CD4-positive, alpha-beta T cell treated with Interleukin-17A for 1 hour (primary cell): ENCODE measurements around the gene SLC10A7.
"Not testable (repeated sequence)": the region's sequence is repeated elsewhere in the genome, so short reads cannot be mapped to it uniquely, and the experiment has no call there.

Experiments used
- DNase-seq: peaks from one replicate; pipeline ENCODE4 v3.0.0-alpha.2; 2020

SLC10A7 gene

GRCh38 chr4:146436423-146437162 is 85.1 kb downstream of the SLC10A7 start:
- DNase-seq: no peak

- DNase-seq: no peak
These were observed 85.8 kb downstream of the SLC10A7 start for GRCh38 chr4:146435962-146436361.

- DNase-seq: no peak
These were observed 89.7 kb downstream of the SLC10A7 start for GRCh38 chr4:146432065-146432464.

- no peak for DNase-seq
These were observed 93.4 kb downstream of the SLC10A7 start for GRCh38 chr4:146428298-146428697.

- no peak for DNase-seq
These were observed 103.9 kb downstream of the SLC10A7 start for GRCh38 chr4:146417822-146418221.

- no peak for DNase-seq
These were observed 105.9 kb downstream of the SLC10A7 start for GRCh38 chr4:146415829-146416228.

- no peak for DNase-seq
These were observed 114.1 kb downstream of the SLC10A7 start for GRCh38 chr4:146407669-146408084.

- DNase-seq: no peak
These were observed 114.5 kb downstream of the SLC10A7 start for GRCh38 chr4:146407257-146407656.

GRCh38 chr4:146401274-146401673 is 120.5 kb downstream of the SLC10A7 start:
- no peak for DNase-seq

- DNase-seq: no peak
These were observed 122.8 kb downstream of the SLC10A7 start for GRCh38 chr4:146398896-146399445.

GRCh38 chr4:146398404-146398803 is 123.3 kb downstream of the SLC10A7 start:
- DNase-seq: no peak

- no peak for DNase-seq
These were observed 132.2 kb downstream of the SLC10A7 start for GRCh38 chr4:146389561-146389960.

GRCh38 chr4:146382194-146382593 is 139.5 kb downstream of the SLC10A7 start:
- DNase-seq: no peak

- DNase-seq: no peak
These were observed 140.4 kb downstream of the SLC10A7 start for GRCh38 chr4:146381263-146381872.

GRCh38 chr4:146379744-146380143 is 142.0 kb downstream of the SLC10A7 start:
- no peak for DNase-seq

GRCh38 chr4:146371812-146372211 is 149.9 kb downstream of the SLC10A7 start:
- DNase-seq: no peak

GRCh38 chr4:146370841-146371240 is 150.9 kb downstream of the SLC10A7 start:
- no peak for DNase-seq

- DNase-seq: no peak
These were observed 152.3 kb downstream of the SLC10A7 start for GRCh38 chr4:146369446-146369845.

GRCh38 chr4:146368209-146368608 is 153.5 kb downstream of the SLC10A7 start:
- no peak for DNase-seq

GRCh38 chr4:146367347-146367746 is 154.4 kb downstream of the SLC10A7 start:
- DNase-seq: no peak

- no peak for DNase-seq
These were observed 162.0 kb downstream of the SLC10A7 start for GRCh38 chr4:146359771-146360170.

- DNase-seq: not testable (repeated sequence)
These were observed 171.6 kb downstream of the SLC10A7 start for GRCh38 chr4:146350114-146350513.

GRCh38 chr4:146349306-146349705 is 172.4 kb downstream of the SLC10A7 start:
- no peak for DNase-seq

- DNase-seq: no peak
These were observed 173.9 kb downstream of the SLC10A7 start for GRCh38 chr4:146347822-146348221.
